Adrenal gland (tissue), 12 donors: ENCODE measurements around the gene PAN3. TPM values are rescaled to one million over a fixed set of nuclear protein-coding genes. Genes with fewer than 3 reads are reported as not detected.

ENCODE experiments used
- DNase-seq, 7 donors: peaks; one replicate each; pipeline ENCODE4 v3.0.0-alpha.2; 2019 to 2020
- H3K27ac ChIP-seq, 5 donors: fragments of 200-600 bp; sonication (generic) in 4 of 5; 1 replicate in 3 of 5; 2 replicates in 2 of 5; pipeline versions ENCODE4 v1.5.1 to v1.8.0; 2016 to 2020; ENCODE audit warnings: mild to moderate bottlenecking in 1 of 5
- H3K27me3 ChIP-seq: fragments of 200-600 bp; 2 replicates; pipeline ENCODE4 v1.8.0; 2021
- H3K36me3 ChIP-seq, 2 donors: fragments of 200-600 bp; replicated peaks in 1 of 2; 1 replicate in 1 of 2; 2 replicates in 1 of 2; pipeline versions ENCODE4 v1.5.1 to v1.8.0; 2018 to 2022
- H3K4me1 ChIP-seq, 2 donors: fragments of 200-600 bp; replicated peaks in 1 of 2; 1 replicate in 1 of 2; 2 replicates in 1 of 2; pipeline versions ENCODE4 v1.5.1 to v1.8.0; 2018 to 2021
- H3K4me3 ChIP-seq, 4 donors: fragments of 200-600 bp; sonication (generic) in 3 of 4; one replicate each; pipeline ENCODE4 v1.5.1; 2016 to 2018
- H3K9me3 ChIP-seq, 3 donors: fragments of 200-600 bp; sonication (generic) in 1 of 3; replicated peaks in 1 of 3; 1 replicate in 2 of 3; 2 replicates in 1 of 3; pipeline versions ENCODE4 v1.5.1 to v1.8.0; 2016 to 2021
- POLR2A ChIP-seq, 2 donors: fragments of 450-650 bp; IDR thresholded peaks; one replicate each; pipeline ENCODE4 v1.6.1; 2017; ENCODE audit warnings: antibody characterized with exemption in 2 of 2, mild to moderate bottlenecking in 2 of 2, moderate library complexity in 1 of 2
- WGBS, 4 donors: extraction: QIAGEN DNeasy Blood & Tissue Kit in 2 of 4; methylation state at CpG; one replicate each; pipeline versions ENCODE4 v1.1.5 to v1.1.7; 2013 to 2017; 5-methylcytosine and 5-hydroxymethylcytosine counted together
- intact Hi-C, 2 donors: fragments of 100-400 bp; cut with DNase I; formaldehyde crosslinking; loops; one replicate each; pipeline versions ENCODE4 v1.14.1 to v1.15.0; 2022 to 2023
- polyA plus RNA-seq, 3 donors: library from polyadenylated mRNA; stranded (reverse); fragments of 200-250 nt in 2 of 3; fragments of 350-450 nt in 1 of 3; fragmentation: Illumina TruSeq in 1 of 3; extraction: RNeasy Lipid Tissue Mini Kit (QIAGEN cat#74804) in 1 of 3; gene quantifications; one replicate each; pipeline ENCODE4 v1.2.3, GENCODE V29; 2013 to 2014
- total RNA-seq, 9 donors: library from RNA; depleted of rRNA in 4 of 9; stranded (reverse); fragments of >200 nt in 4 of 9; fragments of 120-200 nt in 1 of 9; fragmentation: NEBNext Ultra II Directional in 1 of 9; extraction: Animal tissue kit (Norgen Biotek cat#: 25700) in 1 of 9; gene quantifications; one replicate each; pipeline versions ENCODE4 v1.1.0 to v1.2.4, GENCODE V29; 2013 to 2023
- TF ChIP-seq, protein P1 (sequence below), 6 experiments: fragments of 450-650 bp in 4 of 6; fragments of 200-600 bp in 2 of 6; sonication (generic) in 1 of 6; IDR thresholded peaks; 1 replicate in 5 of 6; 2 replicates in 1 of 6; pipeline versions ENCODE4 v1.5.1 to v1.8.0; 2016 to 2021; ENCODE audit warnings: antibody characterized with exemption in 6 of 6, mild to moderate bottlenecking in 2 of 6, moderate library complexity in 1 of 6
- donor health status: healthy with polysubstance abuse.
- donor health status: Bipolar disorder and iron deficiency.
- donor health status: DM: yes; HTN: yes; CAD: no.
- donor health status: DM: no; HTN: no; CAD: no.
- donor health status: DM: no; HTN: no; CAD: no.
- donor health status: DM: yes; HTN: yes; CAD: no.

The PAN3 gene
- total and polyA plus RNA-seq, 12 donors: 13.3 to 31.4 (median 23.7) TPM

- no peaks in the 10 kb centered on the region for H3K4me1 ChIP-seq
- H3K27me3 ChIP-seq: no peaks in the 10 kb centered on the region
- intact Hi-C loops: no loop called here
- no peak overlapping the region for H3K27ac ChIP-seq
- no peaks in the 10 kb centered on the region for H3K9me3 ChIP-seq
- DNase-seq: no peak
- no peak for TF ChIP-seq POLR2A (IDR thresholded peaks at IDR 0.05)
- TF ChIP-seq, protein P1, sequence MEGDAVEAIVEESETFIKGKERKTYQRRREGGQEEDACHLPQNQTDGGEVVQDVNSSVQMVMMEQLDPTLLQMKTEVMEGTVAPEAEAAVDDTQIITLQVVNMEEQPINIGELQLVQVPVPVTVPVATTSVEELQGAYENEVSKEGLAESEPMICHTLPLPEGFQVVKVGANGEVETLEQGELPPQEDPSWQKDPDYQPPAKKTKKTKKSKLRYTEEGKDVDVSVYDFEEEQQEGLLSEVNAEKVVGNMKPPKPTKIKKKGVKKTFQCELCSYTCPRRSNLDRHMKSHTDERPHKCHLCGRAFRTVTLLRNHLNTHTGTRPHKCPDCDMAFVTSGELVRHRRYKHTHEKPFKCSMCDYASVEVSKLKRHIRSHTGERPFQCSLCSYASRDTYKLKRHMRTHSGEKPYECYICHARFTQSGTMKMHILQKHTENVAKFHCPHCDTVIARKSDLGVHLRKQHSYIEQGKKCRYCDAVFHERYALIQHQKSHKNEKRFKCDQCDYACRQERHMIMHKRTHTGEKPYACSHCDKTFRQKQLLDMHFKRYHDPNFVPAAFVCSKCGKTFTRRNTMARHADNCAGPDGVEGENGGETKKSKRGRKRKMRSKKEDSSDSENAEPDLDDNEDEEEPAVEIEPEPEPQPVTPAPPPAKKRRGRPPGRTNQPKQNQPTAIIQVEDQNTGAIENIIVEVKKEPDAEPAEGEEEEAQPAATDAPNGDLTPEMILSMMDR (IDR thresholded peaks at IDR 0.05): no peak
- H3K4me3 ChIP-seq: no peak overlapping the region
- H3K36me3 ChIP-seq: peaks cover 0 to 13% of the 10 kb centered on the region in 2 donors
Measured at GRCh38 chr13:28268800-28269223, 130.5 kb downstream of the PAN3 start.

DNA sequence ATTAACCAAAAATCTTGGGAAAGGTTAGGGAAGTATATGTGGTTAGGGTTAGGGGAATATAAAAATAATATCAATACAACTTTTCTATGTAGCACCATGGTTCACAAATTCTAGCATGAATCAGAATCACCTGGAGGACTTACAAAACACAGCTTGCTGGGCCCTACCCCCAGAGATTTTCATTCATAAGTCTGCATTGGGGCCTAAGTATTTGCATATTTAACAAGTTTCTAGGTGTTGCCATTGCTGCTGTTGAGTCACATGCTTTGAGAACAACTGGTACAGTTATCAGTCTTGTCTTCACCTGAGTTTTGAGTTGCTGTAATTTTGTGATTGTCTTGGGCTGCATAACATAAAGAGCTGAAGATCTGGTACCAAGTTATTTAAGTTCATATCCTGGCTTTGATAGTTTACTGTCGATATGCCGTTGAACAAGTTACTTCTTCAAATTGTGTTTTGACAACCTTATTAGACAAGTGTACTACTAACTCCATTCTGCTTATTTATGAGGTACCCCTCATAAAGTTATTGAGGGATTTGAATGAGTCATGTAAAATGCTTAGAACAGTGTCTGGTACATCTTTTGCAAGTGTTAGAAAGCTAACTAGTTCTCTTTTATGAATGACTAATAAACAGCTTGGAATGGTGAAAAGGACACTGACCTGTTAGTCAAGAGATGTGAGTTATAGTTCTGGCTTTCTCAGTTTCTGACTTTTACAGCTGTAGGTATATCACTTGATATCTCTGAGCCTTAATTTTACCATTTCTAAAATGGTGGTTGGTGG, 132.9 kb downstream of the PAN3 start:
- no peaks in the 10 kb centered on the region for H3K4me1 ChIP-seq
- intact Hi-C loops: no loop called here
- H3K27me3 ChIP-seq: no peaks in the 10 kb centered on the region
- DNase-seq: no peak
- no peaks in the 10 kb centered on the region for H3K9me3 ChIP-seq
- no peak overlapping the region for H3K4me3 ChIP-seq
- 86 to 92% (median 91%) methylated on average over 2 of the region's 2 CpGs for WGBS, 4 donors
- TF ChIP-seq, protein P1 (IDR thresholded peaks at IDR 0.05): no peak
- no peak for TF ChIP-seq POLR2A (IDR thresholded peaks at IDR 0.05)
- H3K36me3 ChIP-seq: peaks cover 0 to 13% of the 10 kb centered on the region in 2 donors
- no peak overlapping the region for H3K27ac ChIP-seq

DNA sequence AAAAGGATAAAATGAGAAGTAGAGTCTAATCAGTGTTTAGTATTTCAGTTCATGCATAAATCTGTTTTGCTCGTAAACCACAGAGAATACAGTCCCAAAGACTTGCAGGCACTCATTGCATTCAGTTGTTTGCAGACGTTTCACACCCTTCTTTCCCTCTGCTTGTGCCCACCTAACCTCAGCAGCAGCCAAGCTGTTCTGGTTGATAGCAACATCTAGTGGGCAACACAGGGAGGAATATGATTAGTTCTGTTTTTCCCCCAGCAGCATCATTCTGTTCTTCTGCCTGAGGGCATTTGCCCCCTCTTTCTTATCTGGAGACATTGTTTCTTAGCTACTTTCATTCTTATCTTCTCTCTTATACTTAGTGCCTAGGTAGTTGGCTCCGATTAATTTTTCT, 135.6 kb downstream of the PAN3 start:
- no peaks in the 10 kb centered on the region for H3K27me3 ChIP-seq
- H3K27ac ChIP-seq: no peak overlapping the region
- no peak overlapping the region for H3K4me3 ChIP-seq
- intact Hi-C loops: no loop called here
- peaks cover 0 to 8% of the 10 kb centered on the region in 2 donors for H3K36me3 ChIP-seq
- no peaks in the 10 kb centered on the region for H3K9me3 ChIP-seq
- TF ChIP-seq, protein P1 (IDR thresholded peaks at IDR 0.05): no peak
- TF ChIP-seq POLR2A (IDR thresholded peaks at IDR 0.05): no peak
- no peak for DNase-seq
- H3K4me1 ChIP-seq: no peaks in the 10 kb centered on the region
- WGBS, 4 donors: 72 to 83% (median 80%) methylated on average over 3 of the region's 3 CpGs

- Histone ChIP-seq H3K4me3 (no peak overlapping the region), H3K36me3 (peaks cover 0 to 27% of the 10 kb centered on the region in 2 donors), H3K4me1 (no peaks in the 10 kb centered on the region), H3K27ac (no peak overlapping the region), H3K9me3 (no peaks in the 10 kb centered on the region), H3K27me3 (no peaks in the 10 kb centered on the region)
- 82 to 86% (median 83%) methylated on average over 5 of the region's 5 CpGs for WGBS, 4 donors
- no peak for TF ChIP-seq POLR2A (IDR thresholded peaks at IDR 0.05)
- TF ChIP-seq, protein P1 (IDR thresholded peaks at IDR 0.05): no peak
- intact Hi-C loops: no loop called here
- DNase-seq: no peak
Measured at GRCh38 chr13:28282451-28282850, 144.1 kb downstream of the PAN3 start.
